ENCODE measurements around the gene CCL4.
A peak's percentile ranks its signal among the peaks of the same experiment; 100 is the strongest.

CCL4 gene

GRCh38 chr17:36148559-36149295, 45.1 kb downstream of the CCL4 start:
- peak; percentile 35 for DNase-seq

- no peak for DNase-seq
Measured at GRCh38 chr17:36149296-36149820, 45.7 kb downstream of the CCL4 start.

- no peak for DNase-seq
Measured at GRCh38 chr17:36151891-36152638, 48.4 kb downstream of the CCL4 start.

- no peak for DNase-seq
Measured at GRCh38 chr17:36152639-36153120, 49.1 kb downstream of the CCL4 start.

GRCh38 chr17:36153895-36154610, 50.4 kb downstream of the CCL4 start:
- DNase-seq, result no peak
